ENCODE data around the gene PLCH2.

The PLCH2 gene

GRCh38 chr1:2480236-2480985, 4.3 kb downstream of the PLCH2 start:
- no peak for DNase-seq

GRCh38 chr1:2480986-2481364, 4.9 kb downstream of the PLCH2 start:
- DNase-seq = no peak

GRCh38 chr1:2481885-2482284, 5.8 kb downstream of the PLCH2 start:
- DNase-seq = no peak

- DNase-seq = no peak
These were observed 6.5 kb downstream of the PLCH2 start for GRCh38 chr1:2482588-2482987.

GRCh38 chr1:2483026-2483425, 6.9 kb downstream of the PLCH2 start:
- no peak for DNase-seq

GRCh38 chr1:2483970-2484369, 7.9 kb downstream of the PLCH2 start:
- DNase-seq = no peak

- DNase-seq = no peak
These were observed 10.0 kb downstream of the PLCH2 start for GRCh38 chr1:2486041-2486440.

- no peak for DNase-seq
These were observed 10.5 kb downstream of the PLCH2 start for GRCh38 chr1:2486558-2486957.

GRCh38 chr1:2488688-2489087, 12.6 kb downstream of the PLCH2 start:
- no peak for DNase-seq

GRCh38 chr1:2489615-2490014, 13.5 kb downstream of the PLCH2 start:
- no peak for DNase-seq

GRCh38 chr1:2492091-2492490, 16.0 kb downstream of the PLCH2 start:
- peak; percentile 20 for DNase-seq

- no peak for DNase-seq
These were observed 17.1 kb downstream of the PLCH2 start for GRCh38 chr1:2493218-2493617.

- no peak for DNase-seq
These were observed 17.7 kb downstream of the PLCH2 start for GRCh38 chr1:2493691-2494322.

GRCh38 chr1:2494323-2494693, 18.2 kb downstream of the PLCH2 start:
- DNase-seq = no peak

GRCh38 chr1:2495026-2495425, 18.9 kb downstream of the PLCH2 start:
- DNase-seq = no peak

- DNase-seq = no peak
These were observed 19.5 kb downstream of the PLCH2 start for GRCh38 chr1:2495546-2495945.

- DNase-seq = no peak
These were observed 20.1 kb downstream of the PLCH2 start for GRCh38 chr1:2496087-2496622.

- DNase-seq = no peak
These were observed 20.7 kb downstream of the PLCH2 start for GRCh38 chr1:2496746-2497145.

- no peak for DNase-seq
These were observed 21.8 kb downstream of the PLCH2 start for GRCh38 chr1:2497891-2498290.

GRCh38 chr1:2498648-2499047, 22.6 kb downstream of the PLCH2 start:
- no peak for DNase-seq

- no peak for DNase-seq
These were observed 23.2 kb downstream of the PLCH2 start for GRCh38 chr1:2499260-2499659.

- DNase-seq = no peak
These were observed 24.0 kb downstream of the PLCH2 start for GRCh38 chr1:2499986-2500596.

GRCh38 chr1:2501041-2501819, 25.1 kb downstream of the PLCH2 start:
- no peak for DNase-seq

- DNase-seq = no peak
These were observed 25.7 kb downstream of the PLCH2 start for GRCh38 chr1:2501820-2502119.

All from NCI-H146 (cell line).